ENCODE measurements around the gene ISYNA1.

DNA sequence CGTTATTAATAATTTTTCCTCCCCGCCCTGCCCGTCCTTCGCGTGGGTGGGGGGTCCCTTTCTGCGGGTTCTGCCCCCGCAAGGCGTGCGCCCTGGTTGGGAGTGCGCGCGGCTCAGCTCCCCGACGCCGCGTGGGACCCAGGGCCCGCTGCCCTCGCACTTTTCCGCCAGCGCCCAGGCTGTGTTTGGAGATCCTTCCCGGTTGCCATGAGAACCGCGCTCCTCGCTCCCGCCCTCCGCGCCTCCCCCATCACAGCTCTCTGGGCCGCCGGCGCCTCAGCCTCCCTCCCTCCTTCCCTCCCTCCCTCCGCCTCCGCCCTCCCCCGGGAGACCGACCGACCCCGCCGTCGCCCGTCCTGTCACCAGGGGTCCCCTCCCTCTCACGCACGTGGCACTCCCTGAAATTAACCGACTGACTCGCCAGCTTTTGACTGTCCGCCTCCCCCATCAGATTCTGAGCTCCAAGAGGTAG is 21.1 kb downstream of the ISYNA1 start:
- TF ChIP-seq, protein P1, sequence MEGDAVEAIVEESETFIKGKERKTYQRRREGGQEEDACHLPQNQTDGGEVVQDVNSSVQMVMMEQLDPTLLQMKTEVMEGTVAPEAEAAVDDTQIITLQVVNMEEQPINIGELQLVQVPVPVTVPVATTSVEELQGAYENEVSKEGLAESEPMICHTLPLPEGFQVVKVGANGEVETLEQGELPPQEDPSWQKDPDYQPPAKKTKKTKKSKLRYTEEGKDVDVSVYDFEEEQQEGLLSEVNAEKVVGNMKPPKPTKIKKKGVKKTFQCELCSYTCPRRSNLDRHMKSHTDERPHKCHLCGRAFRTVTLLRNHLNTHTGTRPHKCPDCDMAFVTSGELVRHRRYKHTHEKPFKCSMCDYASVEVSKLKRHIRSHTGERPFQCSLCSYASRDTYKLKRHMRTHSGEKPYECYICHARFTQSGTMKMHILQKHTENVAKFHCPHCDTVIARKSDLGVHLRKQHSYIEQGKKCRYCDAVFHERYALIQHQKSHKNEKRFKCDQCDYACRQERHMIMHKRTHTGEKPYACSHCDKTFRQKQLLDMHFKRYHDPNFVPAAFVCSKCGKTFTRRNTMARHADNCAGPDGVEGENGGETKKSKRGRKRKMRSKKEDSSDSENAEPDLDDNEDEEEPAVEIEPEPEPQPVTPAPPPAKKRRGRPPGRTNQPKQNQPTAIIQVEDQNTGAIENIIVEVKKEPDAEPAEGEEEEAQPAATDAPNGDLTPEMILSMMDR (IDR thresholded peaks at IDR 0.05), result no peak
- no peak for TF ChIP-seq POLR2A (IDR thresholded peaks at IDR 0.05)

Measured in heart left ventricle (tissue), 13 donors.